Endothelial cell of umbilical vein (primary cell): ENCODE measurements around the gene SYNDIG1. TPM values are rescaled to one million over a fixed set of nuclear protein-coding genes. Genes with fewer than 3 reads are reported as not detected.

Source experiments
- BruUV-seq: library from RNA; stranded (reverse); fragments of 400-500 nt; replicated peaks from 2 replicates; lab custom pipeline; 2021; lab: Mats Ljungman, UMichigan
- CTCF ChIA-PET: fragments of 300-600, 350-600 bp; sonication (Branson Sonifier 250); formaldehyde crosslinking; loops from one replicate; lab custom pipeline; 2021; ENCODE audit warnings: antibody characterized with exemption, inconsistent platforms; lab: Charles Lee
- POLR2A ChIA-PET: fragments of 300-600, 350-600 bp; sonication (Branson Sonifier 250); formaldehyde crosslinking; loops from one replicate; lab custom pipeline; 2021; ENCODE audit warnings: antibody characterized with exemption, inconsistent platforms; lab: Charles Lee
- DNase-seq: peaks from one replicate; pipeline ENCODE4 v3.0.0-alpha.2; 2011; ENCODE audit warnings: low read depth, low spot score
- FAIRE-seq: peaks from 2 replicates; lab custom pipeline; 2011; peaks lifted over from hg19 to GRCh38; lab: Jason Lieb, UNC
- H2AFZ ChIP-seq: 2 replicates; pipeline ENCODE4 v1.6.0; 2012; ENCODE audit warnings: low read depth, low read length, control low read depth, inconsistent platforms
- H3K27ac ChIP-seq: 2 replicates; pipeline ENCODE4 v1.5.1; 2011; ENCODE audit warnings: low read depth, mild to moderate bottlenecking, control low read depth, low read length, moderate library complexity; ENCODE audit not compliant: insufficient read depth
- H3K27me3 ChIP-seq, 2 experiments: 2 replicates each; pipeline versions ENCODE4 v1.6.0 to v1.6.1; 2011; ENCODE audit warnings: low read length in 2 of 2, mixed read lengths in 1 of 2; ENCODE audit not compliant: control insufficient read depth in 2 of 2, insufficient read depth in 2 of 2
- H3K36me3 ChIP-seq, 2 experiments: 2 replicates in 1 of 2; 3 replicates in 1 of 2; pipeline ENCODE4 v1.5.1; 2011; ENCODE audit warnings: low read length in 2 of 2, mild to moderate bottlenecking in 1 of 2, moderate library complexity in 1 of 2; ENCODE audit not compliant: control insufficient read depth in 2 of 2, insufficient read depth in 2 of 2; ENCODE audit errors: extremely low read depth in 1 of 2
- H3K4me1 ChIP-seq: 3 replicates; pipeline ENCODE4 v1.5.1; 2011; ENCODE audit warnings: mild to moderate bottlenecking, low read length; ENCODE audit not compliant: control insufficient read depth, insufficient read depth; ENCODE audit errors: extremely low read depth
- H3K4me2 ChIP-seq: 2 replicates; pipeline ENCODE4 v1.6.1; 2011; ENCODE audit warnings: low read length, control low read depth, mixed read lengths; ENCODE audit not compliant: insufficient read depth
- H3K4me3 ChIP-seq, 3 experiments: fragments of 200-600 bp in 1 of 3; sonication (generic), shearing (Covaris generic) in 1 of 3; replicated peaks in 1 of 3; 2 replicates each; pipeline ENCODE4 v1.5.1; 2011 to 2016; ENCODE audit warnings: control low read depth in 3 of 3, low read length in 3 of 3, mild to moderate bottlenecking in 2 of 3, inconsistent platforms in 1 of 3, low read depth in 1 of 3, moderate library complexity in 1 of 3; ENCODE audit not compliant: insufficient read depth in 1 of 3
- H3K79me2 ChIP-seq: 2 replicates; pipeline ENCODE4 v1.6.0; 2012; ENCODE audit warnings: low read length, inconsistent platforms; ENCODE audit not compliant: control insufficient read depth, insufficient read depth
- H3K9ac ChIP-seq: replicated peaks from 2 replicates; pipeline ENCODE3; 2011; ENCODE audit warnings: low read length, control low read depth; ENCODE audit not compliant: insufficient read depth; ENCODE audit errors: extremely low read depth
- H3K9me1 ChIP-seq: replicated peaks from 3 replicates; pipeline ENCODE4 v1.6.0; 2011; ENCODE audit warnings: mild to moderate bottlenecking, low read length; ENCODE audit not compliant: control insufficient read depth, insufficient read depth; ENCODE audit errors: extremely low read depth
- H3K9me3 ChIP-seq: replicated peaks from 2 replicates; pipeline ENCODE4 v1.5.1; 2012; ENCODE audit warnings: low read length, inconsistent platforms; ENCODE audit not compliant: control insufficient read depth, insufficient read depth
- H4K20me1 ChIP-seq: replicated peaks from 2 replicates; pipeline ENCODE3; 2011; ENCODE audit warnings: mild to moderate bottlenecking, low read length; ENCODE audit not compliant: control insufficient read depth, insufficient read depth; ENCODE audit errors: extremely low read depth
- EZH2 ChIP-seq: IDR thresholded peaks from 2 replicates; pipeline ENCODE4 v1.6.1; 2012; ENCODE audit warnings: borderline replicate concordance, low read depth, mild to moderate bottlenecking, moderate library complexity, low read length, inconsistent platforms; ENCODE audit not compliant: severe bottlenecking
- FOS ChIP-seq: IDR thresholded peaks from 2 replicates; pipeline ENCODE4 v1.6.1; 2011; ENCODE audit warnings: mild to moderate bottlenecking, low read length, moderate library complexity, borderline replicate concordance; ENCODE audit not compliant: insufficient read depth
- GATA2 ChIP-seq: IDR thresholded peaks from 2 replicates; pipeline ENCODE4 v1.7.0; 2011; ENCODE audit warnings: low read depth, mild to moderate bottlenecking, moderate library complexity, mixed read lengths, low read length; ENCODE audit not compliant: insufficient read length, insufficient read depth
- JUN ChIP-seq: IDR thresholded peaks from 2 replicates; pipeline ENCODE4 v1.6.1; 2011; ENCODE audit warnings: borderline replicate concordance, low read depth; ENCODE audit not compliant: insufficient read length, insufficient read depth
- MAX ChIP-seq: IDR thresholded peaks from 2 replicates; pipeline ENCODE4 v1.6.1; 2011; ENCODE audit not compliant: insufficient read depth, insufficient read length
- MYC ChIP-seq: IDR thresholded peaks from one replicate; pipeline ENCODE4 v1.6.1; 2011; ENCODE audit warnings: mild to moderate bottlenecking, low read depth, low read length
- POLR2A ChIP-seq: IDR thresholded peaks from 2 replicates; pipeline ENCODE4 v1.6.1; 2012; ENCODE audit warnings: low read depth, mild to moderate bottlenecking, control low read depth, low read length
- POLR2AphosphoS5 ChIP-seq: IDR thresholded peaks from 2 replicates; pipeline ENCODE4 v1.6.1; 2012; ENCODE audit warnings: low read depth, mild to moderate bottlenecking, control low read depth, low read length, moderate library complexity; ENCODE audit not compliant: insufficient read depth
- dilution Hi-C: fragments of 300-500 bp; cut with MboI; formaldehyde crosslinking; loops from one replicate; pipeline ENCODE4 v1.15.0; 2019; ENCODE audit warnings: low sequenced_read_pairs; ENCODE audit not compliant: extremely low pct_ligation_motif_present
- intact Hi-C: fragments of 100-400 bp; cut with micrococcal nuclease; formaldehyde crosslinking; loops from one replicate; pipeline ENCODE4 v1.10.0; 2022
- polyA plus RNA-seq, 4 experiments: library from polyadenylated mRNA; depleted of rRNA in 3 of 4; stranded (reverse) in 3 of 4; unstranded in 1 of 4; fragments of >200 nt; gene quantifications; 2 replicates each; pipeline versions ENCODE4 v1.2.1 to v1.2.3, GENCODE V29; 2011 to 2012; ENCODE audit warnings: missing spikeins in 1 of 4
- total RNA-seq: library from RNA; stranded (reverse); gene quantifications from 2 replicates; pipeline ENCODE4 v1.2.3, GENCODE V29; 2021
- TF ChIP-seq, protein P1 (sequence below), 2 donors: IDR thresholded peaks; 1 replicate in 1 of 2; 2 replicates in 1 of 2; pipeline ENCODE4 v1.5.1; 2011; ENCODE audit warnings: low read length in 2 of 2, mild to moderate bottlenecking in 2 of 2, moderate library complexity in 2 of 2, control low read depth in 1 of 2, inconsistent platforms in 1 of 2, low read depth in 1 of 2; ENCODE audit not compliant: insufficient read depth in 1 of 2; ENCODE audit errors: extremely low read depth in 1 of 2

SYNDIG1 gene
- total and polyA plus RNA-seq, 2 donors (not counting 3 experiments of a cell fraction or from before 2014, with no cell fraction given) = not detected

GRCh38 chr20:24450624-24451376 lies 18.6 kb upstream of the SYNDIG1 start:
- H3K27me3 ChIP-seq = no peaks in the 10 kb centered on the region
- TF ChIP-seq FOS (no peak), GATA2 (no peak), POLR2A (no peak), MAX (no peak), POLR2AphosphoS5 (no peak), MYC (no peak), JUN (no peak), EZH2 (no peak)
- TF ChIP-seq, protein P1, sequence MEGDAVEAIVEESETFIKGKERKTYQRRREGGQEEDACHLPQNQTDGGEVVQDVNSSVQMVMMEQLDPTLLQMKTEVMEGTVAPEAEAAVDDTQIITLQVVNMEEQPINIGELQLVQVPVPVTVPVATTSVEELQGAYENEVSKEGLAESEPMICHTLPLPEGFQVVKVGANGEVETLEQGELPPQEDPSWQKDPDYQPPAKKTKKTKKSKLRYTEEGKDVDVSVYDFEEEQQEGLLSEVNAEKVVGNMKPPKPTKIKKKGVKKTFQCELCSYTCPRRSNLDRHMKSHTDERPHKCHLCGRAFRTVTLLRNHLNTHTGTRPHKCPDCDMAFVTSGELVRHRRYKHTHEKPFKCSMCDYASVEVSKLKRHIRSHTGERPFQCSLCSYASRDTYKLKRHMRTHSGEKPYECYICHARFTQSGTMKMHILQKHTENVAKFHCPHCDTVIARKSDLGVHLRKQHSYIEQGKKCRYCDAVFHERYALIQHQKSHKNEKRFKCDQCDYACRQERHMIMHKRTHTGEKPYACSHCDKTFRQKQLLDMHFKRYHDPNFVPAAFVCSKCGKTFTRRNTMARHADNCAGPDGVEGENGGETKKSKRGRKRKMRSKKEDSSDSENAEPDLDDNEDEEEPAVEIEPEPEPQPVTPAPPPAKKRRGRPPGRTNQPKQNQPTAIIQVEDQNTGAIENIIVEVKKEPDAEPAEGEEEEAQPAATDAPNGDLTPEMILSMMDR (IDR thresholded peaks at IDR 0.05; ENCODE audit: extremely low read depth in 1 of 2, insufficient read depth in 1 of 2, low read depth in 1 of 2, low read length in 2 of 2) = no peak
- H3K79me2 ChIP-seq = no peaks in the 10 kb centered on the region
- no peak for FAIRE-seq
- CTCF ChIA-PET = no interaction called here
- dilution Hi-C loops = no loop called here
- DNase-seq = no peak
- BruUV-seq = no TSS peak
- no peaks in the 10 kb centered on the region for H3K9me3 ChIP-seq
- intact Hi-C loops = no loop called here
- H3K9me1 ChIP-seq = no peaks in the 10 kb centered on the region
- H3K36me3 ChIP-seq = no peaks in the 10 kb centered on the region
- H3K27ac ChIP-seq = no peak overlapping the region
- H3K4me1 ChIP-seq = no peaks in the 10 kb centered on the region
- H3K4me2 ChIP-seq = no peak overlapping the region
- H2AFZ ChIP-seq = no peak overlapping the region
- no peak overlapping the region for H3K4me3 ChIP-seq
- no peak overlapping the region for H3K9ac ChIP-seq
- POLR2A ChIA-PET = no interaction called here
- H4K20me1 ChIP-seq = no peaks in the 10 kb centered on the region
